PFSK-1 (cell line): ENCODE measurements around the gene PRR14.

Experiments
- FOXP2 ChIP-seq: optimal IDR thresholded peaks from 2 replicates; pipeline ENCODE3; 2011; ENCODE audit warnings: borderline replicate concordance, control low read depth, inconsistent platforms; ENCODE audit not compliant: insufficient read depth; ENCODE audit errors: extremely low read length, extremely low read depth
- POLR2AphosphoS5 ChIP-seq: IDR thresholded peaks from 2 replicates; pipeline ENCODE4 v1.6.1; 2012; ENCODE audit warnings: low read depth, mild to moderate bottlenecking, control low read depth, low read length, moderate library complexity
- REST ChIP-seq, 2 experiments: IDR thresholded peaks; 2 replicates each; pipeline versions ENCODE4 v1.6.1 to v1.8.0; 2011 to 2012; ENCODE audit warnings: low read depth in 2 of 2, low read length in 2 of 2, control low read depth in 1 of 2, inconsistent platforms in 1 of 2, mild to moderate bottlenecking in 1 of 2, moderate library complexity in 1 of 2; ENCODE audit not compliant: insufficient read depth in 1 of 2
- SIN3A ChIP-seq: IDR thresholded peaks from 2 replicates; pipeline ENCODE4 v1.6.1; 2012; ENCODE audit warnings: mild to moderate bottlenecking, low read length, moderate library complexity, borderline replicate concordance; ENCODE audit not compliant: insufficient read depth
- TAF1 ChIP-seq: IDR thresholded peaks from 2 replicates; pipeline ENCODE4 v1.6.1; 2012; ENCODE audit warnings: low read length, control low read depth, borderline replicate concordance; ENCODE audit not compliant: insufficient read depth

Gene PRR14

GRCh38 chr16:30657866-30658730 is 7.3 kb downstream of the PRR14 start, which contains the start of gene FBRS:
Gene FBRS, plus strand, starts transcription at chr16:30658431. Its CDS starts 1,088 bp downstream, at chr16:30659519.
- no peak for TF ChIP-seq REST (IDR thresholded peaks at IDR 0.05; ENCODE audit: insufficient read depth in 1 of 2, low read depth in 2 of 2, low read length in 2 of 2)
- TF ChIP-seq FOXP2: no peak
- TF ChIP-seq TAF1: no peak; the same call in 1 of the 2 replicates
- TF ChIP-seq SIN3A: peak; percentile 58; the same call in 1 of the 2 replicates
- TF ChIP-seq POLR2AphosphoS5: peak; percentile 46; the same call in 1 of the 2 replicates

- no peak for TF ChIP-seq REST (IDR thresholded peaks at IDR 0.05; ENCODE audit: insufficient read depth in 1 of 2, low read depth in 2 of 2, low read length in 2 of 2)
- no peak for TF ChIP-seq FOXP2
- no peak; the same call in 1 of the 2 replicates for TF ChIP-seq POLR2AphosphoS5
- TF ChIP-seq TAF1: no peak
- no peak for TF ChIP-seq SIN3A
Observed at GRCh38 chr16:30658731-30659506, 8.2 kb downstream of the PRR14 start.

- TF ChIP-seq SIN3A (no peak), TAF1 (no peak), POLR2AphosphoS5 (0 out of 2 replicates have a peak, but pooled peaks have one; percentile 21), FOXP2 (no peak)
Observed at GRCh38 chr16:30659507-30660423, 9.0 kb downstream of the PRR14 start.

- TF ChIP-seq POLR2AphosphoS5 (no peak), FOXP2 (no peak), REST (IDR thresholded peaks at IDR 0.05; ENCODE audit: insufficient read depth in 1 of 2, low read depth in 2 of 2, low read length in 2 of 2) (no peak), TAF1 (no peak), SIN3A (no peak)
Observed at GRCh38 chr16:30660424-30661261, 9.9 kb downstream of the PRR14 start.
